Ishikawa (cell line): ENCODE results near the gene PRPF8.

ENCODE experiments used
- CEBPB ChIP-seq: IDR thresholded peaks from 2 replicates; pipeline ENCODE4 v1.6.1; 2012
- CREB1 ChIP-seq: IDR thresholded peaks from 2 replicates; pipeline ENCODE4 v1.6.1; 2012; ENCODE audit warnings: low read depth
- EGR1 ChIP-seq: IDR thresholded peaks from 2 replicates; pipeline ENCODE4 v1.6.1; 2012
- EP300 ChIP-seq: IDR thresholded peaks from 2 replicates; pipeline ENCODE4 v1.6.1; 2012; ENCODE audit warnings: borderline replicate concordance
- FOXM1 ChIP-seq: IDR thresholded peaks from 2 replicates; pipeline ENCODE4 v1.6.1; 2012; ENCODE audit warnings: low read depth, borderline replicate concordance
- NFIC ChIP-seq: IDR thresholded peaks from 2 replicates; pipeline ENCODE4 v1.6.1; 2012
- RAD21 ChIP-seq: IDR thresholded peaks from 2 replicates; pipeline ENCODE4 v1.6.1; 2012; ENCODE audit warnings: low read depth
- TAF1 ChIP-seq: IDR thresholded peaks from 2 replicates; pipeline ENCODE4 v1.6.1; 2012; ENCODE audit warnings: low read depth, mild to moderate bottlenecking
- TCF12 ChIP-seq: IDR thresholded peaks from 2 replicates; pipeline ENCODE4 v1.6.1; 2012; ENCODE audit warnings: low read depth
- TEAD4 ChIP-seq: IDR thresholded peaks from 2 replicates; pipeline ENCODE4 v1.6.1; 2012
- YY1 ChIP-seq: IDR thresholded peaks from 2 replicates; pipeline ENCODE4 v1.6.1; 2012; ENCODE audit warnings: low read depth
- ZBTB7A ChIP-seq: IDR thresholded peaks from 2 replicates; pipeline ENCODE4 v1.6.1; 2012; ENCODE audit warnings: low read depth
- TF ChIP-seq, protein P1 (sequence below): IDR thresholded peaks from 2 replicates; pipeline ENCODE4 v1.6.1; 2012; ENCODE audit warnings: low read depth, mild to moderate bottlenecking
- TF ChIP-seq, protein P2 (sequence below): IDR thresholded peaks from 2 replicates; pipeline ENCODE4 v1.6.1; 2012
- TF ChIP-seq, protein P3 (sequence below): IDR thresholded peaks from 2 replicates; pipeline ENCODE4 v1.6.1; 2012

PRPF8 gene

DNA sequence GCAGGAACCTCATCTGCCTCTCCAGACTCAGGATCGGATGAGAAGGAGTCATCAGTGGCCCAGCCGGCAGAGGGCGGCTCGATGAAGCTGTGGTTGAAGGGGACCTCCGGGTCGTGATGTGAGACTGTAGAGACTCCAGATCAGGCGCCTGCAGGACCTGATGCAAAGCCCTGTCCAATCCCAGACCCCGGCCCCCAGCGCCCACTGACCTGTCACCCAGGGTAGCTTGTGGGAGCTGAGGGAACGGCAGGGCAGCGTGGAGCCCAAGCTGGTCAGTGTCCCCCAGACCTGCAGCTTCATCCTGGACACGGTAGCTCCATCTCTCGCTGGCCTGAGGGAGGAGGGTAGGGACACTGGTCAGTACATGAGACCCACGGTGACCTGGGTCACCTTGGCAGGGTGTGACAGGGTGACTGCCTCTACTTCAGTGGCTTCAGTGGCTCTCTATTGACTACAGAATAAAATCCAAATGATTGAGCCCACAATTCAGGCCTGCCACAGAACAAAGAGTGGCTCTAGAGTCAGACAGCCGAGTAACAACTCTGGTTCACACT is 47.9 kb downstream of the PRPF8 start:
- TF ChIP-seq, protein P1, sequence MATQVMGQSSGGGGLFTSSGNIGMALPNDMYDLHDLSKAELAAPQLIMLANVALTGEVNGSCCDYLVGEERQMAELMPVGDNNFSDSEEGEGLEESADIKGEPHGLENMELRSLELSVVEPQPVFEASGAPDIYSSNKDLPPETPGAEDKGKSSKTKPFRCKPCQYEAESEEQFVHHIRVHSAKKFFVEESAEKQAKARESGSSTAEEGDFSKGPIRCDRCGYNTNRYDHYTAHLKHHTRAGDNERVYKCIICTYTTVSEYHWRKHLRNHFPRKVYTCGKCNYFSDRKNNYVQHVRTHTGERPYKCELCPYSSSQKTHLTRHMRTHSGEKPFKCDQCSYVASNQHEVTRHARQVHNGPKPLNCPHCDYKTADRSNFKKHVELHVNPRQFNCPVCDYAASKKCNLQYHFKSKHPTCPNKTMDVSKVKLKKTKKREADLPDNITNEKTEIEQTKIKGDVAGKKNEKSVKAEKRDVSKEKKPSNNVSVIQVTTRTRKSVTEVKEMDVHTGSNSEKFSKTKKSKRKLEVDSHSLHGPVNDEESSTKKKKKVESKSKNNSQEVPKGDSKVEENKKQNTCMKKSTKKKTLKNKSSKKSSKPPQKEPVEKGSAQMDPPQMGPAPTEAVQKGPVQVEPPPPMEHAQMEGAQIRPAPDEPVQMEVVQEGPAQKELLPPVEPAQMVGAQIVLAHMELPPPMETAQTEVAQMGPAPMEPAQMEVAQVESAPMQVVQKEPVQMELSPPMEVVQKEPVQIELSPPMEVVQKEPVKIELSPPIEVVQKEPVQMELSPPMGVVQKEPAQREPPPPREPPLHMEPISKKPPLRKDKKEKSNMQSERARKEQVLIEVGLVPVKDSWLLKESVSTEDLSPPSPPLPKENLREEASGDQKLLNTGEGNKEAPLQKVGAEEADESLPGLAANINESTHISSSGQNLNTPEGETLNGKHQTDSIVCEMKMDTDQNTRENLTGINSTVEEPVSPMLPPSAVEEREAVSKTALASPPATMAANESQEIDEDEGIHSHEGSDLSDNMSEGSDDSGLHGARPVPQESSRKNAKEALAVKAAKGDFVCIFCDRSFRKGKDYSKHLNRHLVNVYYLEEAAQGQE: no peak
- TF ChIP-seq EP300 (no peak), TEAD4 (no peak), EGR1 (no peak), TAF1 (no peak), TCF12 (no peak), YY1 (no peak), ZBTB7A (no peak), RAD21 (no peak), CREB1 (no peak), CEBPB (no peak), NFIC (no peak), FOXM1 (no peak)
- TF ChIP-seq, protein P2, sequence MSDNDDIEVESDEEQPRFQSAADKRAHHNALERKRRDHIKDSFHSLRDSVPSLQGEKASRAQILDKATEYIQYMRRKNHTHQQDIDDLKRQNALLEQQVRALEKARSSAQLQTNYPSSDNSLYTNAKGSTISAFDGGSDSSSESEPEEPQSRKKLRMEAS: no peak
- TF ChIP-seq, protein P3, sequence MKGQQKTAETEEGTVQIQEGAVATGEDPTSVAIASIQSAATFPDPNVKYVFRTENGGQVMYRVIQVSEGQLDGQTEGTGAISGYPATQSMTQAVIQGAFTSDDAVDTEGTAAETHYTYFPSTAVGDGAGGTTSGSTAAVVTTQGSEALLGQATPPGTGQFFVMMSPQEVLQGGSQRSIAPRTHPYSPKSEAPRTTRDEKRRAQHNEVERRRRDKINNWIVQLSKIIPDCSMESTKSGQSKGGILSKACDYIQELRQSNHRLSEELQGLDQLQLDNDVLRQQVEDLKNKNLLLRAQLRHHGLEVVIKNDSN: no peak

DNA sequence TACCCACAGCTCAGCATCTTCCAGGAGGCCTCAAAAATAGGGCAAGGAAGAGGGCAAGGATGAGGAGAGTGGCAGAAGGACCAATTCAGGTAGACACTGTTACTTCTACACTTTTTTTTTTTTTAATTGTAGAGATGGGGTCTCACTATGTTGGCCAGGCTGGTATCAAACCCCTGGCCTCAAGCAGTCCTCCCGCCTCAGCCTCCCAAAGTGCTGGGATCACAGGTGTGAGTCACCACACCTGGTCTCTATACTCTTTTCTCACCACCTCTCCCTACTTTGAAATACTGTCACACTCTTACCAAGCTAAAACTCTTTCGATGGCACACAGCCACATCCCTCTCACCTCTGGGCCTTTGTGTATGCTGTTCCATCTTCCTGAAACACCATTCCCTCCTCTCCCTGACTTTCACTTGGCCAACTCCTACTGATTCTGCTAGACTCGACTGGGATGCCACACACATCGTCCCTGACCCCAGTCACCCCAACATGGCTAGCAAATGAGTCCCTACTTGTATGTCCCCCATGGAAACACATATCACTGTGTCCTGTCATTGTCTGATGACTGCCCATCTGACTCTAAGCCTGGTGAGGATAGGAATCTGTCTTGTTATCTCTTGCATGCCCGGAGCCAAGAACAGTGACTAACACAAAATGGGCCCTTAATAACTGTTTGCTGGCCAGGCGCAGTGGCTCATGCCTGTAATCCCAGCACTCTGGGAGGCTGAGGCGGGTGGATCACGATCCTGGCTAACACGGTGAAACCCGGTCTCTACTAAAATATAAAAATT is 48.8 kb downstream of the PRPF8 start:
- TF ChIP-seq YY1: no peak
- no peak for TF ChIP-seq CEBPB
- TF ChIP-seq EP300: no peak
- TF ChIP-seq TAF1: no peak
- TF ChIP-seq, protein P1: no peak
- no peak for TF ChIP-seq FOXM1
- no peak for TF ChIP-seq NFIC
- no peak for TF ChIP-seq ZBTB7A
- no peak for TF ChIP-seq EGR1

DNA sequence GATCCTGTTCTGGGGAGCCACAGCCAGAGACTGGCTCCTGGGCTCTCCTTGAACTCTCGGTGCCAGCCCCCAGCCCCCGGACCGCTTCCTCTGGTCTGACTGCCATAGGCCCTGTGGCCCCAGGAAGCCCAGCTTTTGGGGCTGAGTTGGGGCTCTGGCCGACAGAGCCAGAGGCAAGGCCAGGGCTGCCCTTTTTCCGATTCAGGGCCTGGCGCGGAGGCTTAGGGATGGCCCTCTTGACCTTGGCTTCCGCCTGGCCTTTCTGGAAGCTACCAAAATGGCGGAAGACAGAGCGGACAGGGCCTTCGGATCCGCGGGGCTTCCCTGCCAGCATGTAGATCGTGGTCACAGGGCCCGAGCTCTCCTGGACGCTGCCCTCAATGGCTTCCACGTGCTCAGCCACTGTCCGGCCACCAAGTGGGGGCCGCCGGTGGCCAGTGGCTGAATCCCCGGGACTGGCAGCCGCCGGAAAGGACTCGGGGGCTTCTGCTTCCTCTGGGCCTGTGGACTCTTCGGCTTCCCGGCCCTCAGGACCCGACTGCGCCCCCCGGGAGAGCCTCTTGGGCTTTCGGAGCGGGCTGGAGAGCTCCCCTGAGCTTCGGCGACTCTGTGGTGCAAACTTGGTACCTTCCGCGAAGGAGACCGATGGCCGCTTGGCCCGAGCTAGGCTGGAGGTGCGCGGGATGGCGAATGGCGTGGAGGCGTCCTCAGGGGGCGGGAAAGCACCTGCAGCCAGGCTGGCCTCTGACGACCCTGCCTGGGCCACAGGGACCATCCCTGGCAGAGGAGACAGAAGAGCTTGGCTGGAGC is 49.6 kb downstream of the PRPF8 start:
- no peak for TF ChIP-seq EGR1
- no peak for TF ChIP-seq TCF12
- no peak for TF ChIP-seq ZBTB7A

DNA sequence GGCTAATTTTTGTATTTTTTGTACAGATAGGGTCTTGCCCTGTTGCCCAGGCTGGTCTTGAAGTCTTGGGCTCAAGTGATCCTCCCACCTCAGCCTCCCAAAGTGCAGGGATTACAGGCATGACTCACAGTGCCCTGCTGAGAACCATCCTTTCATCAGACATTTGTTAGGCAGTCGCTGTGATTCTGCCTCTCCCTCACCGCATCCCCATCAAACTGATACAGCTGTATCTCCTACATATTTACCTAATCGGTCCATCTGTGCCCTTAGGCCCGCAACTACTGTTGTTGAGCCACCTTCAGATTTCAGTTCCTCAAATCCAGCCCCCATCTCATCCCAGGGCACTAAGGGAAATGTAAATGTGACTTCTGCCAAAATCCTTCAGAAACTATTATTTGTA is 54.0 kb downstream of the PRPF8 start:
- TF ChIP-seq TAF1 (no peak), NFIC (no peak)

DNA sequence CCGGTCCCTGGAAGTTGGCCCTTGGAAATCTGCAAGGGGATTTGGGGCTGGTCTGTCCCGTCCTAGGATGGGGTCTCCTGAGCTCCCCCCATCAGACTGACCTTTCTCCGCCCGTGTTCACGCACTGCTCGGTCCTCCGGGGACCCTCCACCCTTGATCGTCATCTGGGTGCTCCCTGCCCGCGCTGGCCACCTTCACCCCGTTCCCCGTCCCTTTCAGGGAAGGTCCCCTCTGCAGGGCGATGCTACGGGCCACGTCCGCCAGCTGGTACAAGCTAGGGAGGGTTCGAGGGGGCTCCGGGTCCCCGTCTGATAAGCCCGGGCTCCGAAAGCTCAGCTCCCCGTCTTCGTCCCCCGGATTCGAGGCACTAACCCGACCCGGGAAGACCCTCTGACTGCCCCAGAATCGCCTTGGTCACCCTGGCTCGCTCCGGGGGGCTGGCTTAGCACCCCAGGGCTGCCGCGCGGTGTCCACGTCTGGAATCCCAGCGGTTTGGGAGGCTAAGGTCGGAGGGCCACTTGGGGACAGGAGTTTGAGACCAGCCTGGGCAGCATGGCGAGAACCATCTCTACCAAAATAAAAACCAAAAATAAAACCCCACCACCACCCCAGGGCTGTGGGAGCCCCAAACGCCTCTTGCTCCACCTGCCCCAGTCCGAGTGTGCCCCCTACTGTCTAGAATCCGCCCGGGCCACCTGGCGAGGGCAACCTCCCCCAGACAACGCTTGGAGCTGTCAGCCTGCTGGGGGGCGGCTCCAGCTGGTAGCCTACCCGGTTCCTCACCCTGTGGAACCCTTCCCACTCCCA is 55.0 kb downstream of the PRPF8 start:
- TF ChIP-seq YY1: no peak
- no peak for TF ChIP-seq TEAD4
- TF ChIP-seq, protein P2: peak; percentile 23; the same call in 1 of the 2 replicates
- 0 out of 2 replicates have a peak, but pooled peaks have one; percentile 13 for TF ChIP-seq NFIC
- peak; percentile 84 for TF ChIP-seq RAD21
- no peak for TF ChIP-seq FOXM1
- TF ChIP-seq TCF12: no peak; the same call in 1 of the 2 replicates
- TF ChIP-seq CEBPB: no peak
- TF ChIP-seq EGR1: no peak
- peak; percentile 88 for TF ChIP-seq ZBTB7A
